Measurements from ENCODE around the gene HOXB5.

DNA sequence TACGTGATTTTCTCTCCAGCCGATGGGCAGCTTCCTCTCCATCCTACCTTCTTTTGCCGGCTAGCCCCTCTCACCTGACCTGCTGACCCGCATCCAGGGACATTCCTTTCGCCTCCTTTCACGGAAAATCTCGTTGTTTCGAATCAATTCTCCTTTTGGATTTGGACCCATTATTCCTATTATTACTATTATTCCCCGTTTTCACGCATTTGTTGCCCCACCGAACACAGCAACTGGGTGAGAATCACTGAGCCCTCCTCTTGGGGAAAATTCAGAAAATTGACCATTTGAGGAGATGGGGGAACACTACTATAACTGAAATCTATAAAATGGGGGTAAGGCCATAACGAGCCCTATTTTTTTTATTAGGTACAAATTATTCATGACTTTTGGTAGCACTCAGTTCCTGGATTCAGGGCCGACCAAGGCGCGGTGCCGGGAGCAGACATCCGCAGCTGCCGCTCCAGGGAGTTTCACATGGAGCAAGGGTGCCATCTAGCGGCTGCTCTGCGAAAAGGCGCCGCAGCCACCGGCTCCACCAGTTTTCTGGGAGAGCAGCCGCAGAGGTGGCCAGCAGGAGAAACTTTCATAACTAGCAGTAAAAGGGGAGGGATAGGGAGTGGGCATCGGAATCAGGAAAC is 24.8 kb upstream of the HOXB5 start:
- TF ChIP-seq, protein P1, sequence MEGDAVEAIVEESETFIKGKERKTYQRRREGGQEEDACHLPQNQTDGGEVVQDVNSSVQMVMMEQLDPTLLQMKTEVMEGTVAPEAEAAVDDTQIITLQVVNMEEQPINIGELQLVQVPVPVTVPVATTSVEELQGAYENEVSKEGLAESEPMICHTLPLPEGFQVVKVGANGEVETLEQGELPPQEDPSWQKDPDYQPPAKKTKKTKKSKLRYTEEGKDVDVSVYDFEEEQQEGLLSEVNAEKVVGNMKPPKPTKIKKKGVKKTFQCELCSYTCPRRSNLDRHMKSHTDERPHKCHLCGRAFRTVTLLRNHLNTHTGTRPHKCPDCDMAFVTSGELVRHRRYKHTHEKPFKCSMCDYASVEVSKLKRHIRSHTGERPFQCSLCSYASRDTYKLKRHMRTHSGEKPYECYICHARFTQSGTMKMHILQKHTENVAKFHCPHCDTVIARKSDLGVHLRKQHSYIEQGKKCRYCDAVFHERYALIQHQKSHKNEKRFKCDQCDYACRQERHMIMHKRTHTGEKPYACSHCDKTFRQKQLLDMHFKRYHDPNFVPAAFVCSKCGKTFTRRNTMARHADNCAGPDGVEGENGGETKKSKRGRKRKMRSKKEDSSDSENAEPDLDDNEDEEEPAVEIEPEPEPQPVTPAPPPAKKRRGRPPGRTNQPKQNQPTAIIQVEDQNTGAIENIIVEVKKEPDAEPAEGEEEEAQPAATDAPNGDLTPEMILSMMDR (IDR thresholded peaks at IDR 0.05; ENCODE audit: borderline replicate concordance, extremely low read depth, low read length, poor library complexity, severe bottlenecking) = peak; percentile 94
- TF ChIP-seq EZH2 (IDR thresholded peaks at IDR 0.05; ENCODE audit: borderline replicate concordance, low read depth, low read length, severe bottlenecking) = no peak

Measured in DND-41 (cell line).